NCI-H2227 (cell line): ENCODE results near the gene PBX3.
"Not testable (repeated sequence)": the region's sequence is repeated elsewhere in the genome, so short reads cannot be mapped to it uniquely, and the experiment has no call there.

ENCODE experiments used
- DNase-seq: peaks from one replicate; lab custom pipeline; 2025; ENCODE audit not compliant: unreplicated experiment; lab: John Stamatoyannopoulos, UW

Gene PBX3

DNA sequence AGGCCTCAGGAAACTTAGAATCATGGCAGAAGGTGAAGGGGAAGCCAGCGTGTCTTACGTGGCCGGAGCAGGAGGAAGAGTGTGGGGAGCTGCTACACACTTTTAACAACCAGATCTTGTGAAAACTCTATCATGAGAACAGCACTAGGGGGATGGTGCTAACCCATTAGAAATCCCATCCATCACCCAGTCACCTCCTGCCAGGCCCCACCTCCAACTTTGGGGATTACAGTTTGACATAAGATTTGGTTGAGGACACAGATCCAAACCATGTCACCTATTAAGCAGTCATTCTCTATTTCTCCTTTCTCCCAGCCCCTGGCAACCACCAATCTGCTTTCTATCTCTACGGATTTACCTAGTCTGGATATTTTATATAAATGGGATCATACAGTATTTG lies 26.9 kb downstream of the PBX3 start:
- no peak for DNase-seq

GRCh38 chr9:125776789-125777188 lies 29.6 kb downstream of the PBX3 start:
- not testable (repeated sequence) for DNase-seq

DNA sequence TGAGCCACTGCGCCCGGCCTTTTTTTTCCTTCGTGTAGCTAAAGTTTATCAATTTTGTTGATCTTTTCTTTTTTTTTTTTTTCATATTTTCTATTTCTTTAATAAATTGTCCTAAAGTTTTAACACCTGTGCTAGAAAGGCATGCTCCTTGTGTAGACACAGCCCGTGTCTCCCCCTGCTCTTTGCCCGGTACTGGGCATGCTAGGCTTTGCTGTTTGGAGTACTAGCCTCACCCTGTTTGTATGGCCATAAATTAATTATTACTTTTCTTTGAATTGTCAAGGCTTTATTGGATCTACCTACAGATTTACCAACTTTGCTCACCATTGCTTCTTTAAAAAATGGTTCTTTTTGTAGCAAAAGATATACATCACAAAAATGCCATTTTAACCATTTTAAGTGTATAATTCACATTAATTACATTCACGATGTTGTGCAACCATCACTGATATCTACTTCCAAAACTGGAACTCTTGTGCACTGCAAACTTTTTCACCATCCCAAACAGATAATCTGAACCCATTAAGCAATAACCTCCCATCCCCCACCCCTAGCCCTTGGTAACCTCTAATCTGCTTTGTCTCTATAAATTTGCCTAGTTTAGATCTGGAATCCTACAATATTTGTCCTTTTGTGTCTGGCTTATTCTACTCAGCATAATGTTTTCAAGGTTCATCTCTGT lies 31.5 kb downstream of the PBX3 start:
- DNase-seq = not testable (repeated sequence)

DNA sequence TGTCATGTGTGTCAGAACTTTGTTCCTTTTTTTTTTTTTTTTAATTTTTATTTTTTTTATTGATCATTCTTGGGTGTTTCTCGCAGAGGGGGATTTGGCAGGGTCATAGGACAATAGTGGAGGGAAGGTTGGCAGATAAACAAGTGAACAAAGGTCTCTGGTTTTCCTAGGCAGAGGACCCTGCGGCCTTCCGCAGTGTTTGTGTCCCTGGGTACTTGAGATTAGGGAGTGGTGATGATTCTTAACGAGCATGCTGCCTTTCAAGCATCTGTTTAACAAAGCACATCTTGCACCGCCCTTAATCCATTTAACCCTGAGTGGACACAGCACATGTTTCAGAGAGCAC lies 32.0 kb downstream of the PBX3 start:
- DNase-seq = not testable (repeated sequence)

DNA sequence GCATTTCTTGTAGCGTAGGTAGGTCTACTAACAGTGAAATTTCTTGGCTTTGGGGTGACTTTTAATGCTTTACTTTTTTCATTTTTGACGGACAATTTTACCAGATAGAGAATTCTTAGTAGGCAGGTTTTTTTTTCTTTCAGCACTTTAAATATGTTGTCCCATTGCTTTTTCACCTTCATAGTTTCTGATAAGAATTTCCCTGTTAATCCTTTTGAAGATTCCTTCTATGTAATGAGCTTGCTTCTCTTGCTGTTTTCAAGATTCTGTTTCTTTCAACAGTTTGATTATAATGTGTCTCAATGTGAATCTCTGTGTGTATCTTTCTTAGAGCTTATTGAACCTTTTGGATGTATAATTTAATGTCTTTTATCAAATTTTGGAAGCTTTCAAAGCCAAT lies 35.5 kb downstream of the PBX3 start:
- no peak for DNase-seq

GRCh38 chr9:125784286-125785049 lies 37.3 kb downstream of the PBX3 start:
- no peak for DNase-seq

GRCh38 chr9:125785248-125785751 lies 38.1 kb downstream of the PBX3 start:
- no peak for DNase-seq

DNA sequence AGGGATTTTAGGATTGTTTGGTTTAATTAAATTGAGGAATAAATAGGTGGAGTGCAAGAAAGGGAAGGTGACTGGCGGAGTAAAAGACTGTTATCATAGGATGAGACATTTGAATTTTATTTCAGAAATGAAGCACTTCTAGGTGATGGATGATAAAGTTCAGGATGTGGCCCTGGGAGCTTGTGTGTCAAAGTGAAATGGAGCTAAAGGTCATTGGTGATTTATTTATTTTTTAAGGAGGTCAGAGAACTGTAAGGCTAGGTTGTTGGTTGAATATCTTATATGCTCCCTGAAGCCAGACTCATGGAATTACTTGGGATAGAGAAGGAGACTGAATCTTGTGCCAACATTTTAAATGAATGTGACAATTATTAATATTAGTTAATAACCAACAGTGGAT lies 40.5 kb downstream of the PBX3 start:
- DNase-seq = no peak

- no peak for DNase-seq
These were observed 42.0 kb downstream of the PBX3 start for GRCh38 chr9:125789196-125789595.

GRCh38 chr9:125794708-125795107 lies 47.5 kb downstream of the PBX3 start:
- peak; percentile 22 for DNase-seq

GRCh38 chr9:125795970-125796596 lies 48.9 kb downstream of the PBX3 start:
- no peak for DNase-seq

- DNase-seq = no peak
These were observed 50.8 kb downstream of the PBX3 start for GRCh38 chr9:125797930-125798329.

DNA sequence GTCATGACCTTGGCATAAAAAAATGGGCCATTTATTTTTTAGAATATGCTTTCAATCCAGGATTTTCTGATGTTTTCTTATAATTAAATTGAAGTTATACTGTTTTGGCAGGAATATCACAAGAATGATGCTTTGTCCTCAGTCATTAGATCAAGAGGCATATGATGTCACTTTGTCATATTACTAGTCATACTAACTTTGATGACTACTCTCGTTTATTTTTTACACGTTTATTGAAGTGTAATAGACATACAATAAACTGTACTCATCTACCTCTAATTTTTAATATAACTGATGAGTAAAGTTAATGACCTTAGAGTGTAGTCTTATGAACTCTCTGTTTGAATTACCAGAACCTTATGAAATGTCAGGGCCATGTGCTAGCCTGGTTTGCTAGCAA lies 56.4 kb downstream of the PBX3 start:
- DNase-seq = no peak

GRCh38 chr9:125805057-125805456 lies 57.9 kb downstream of the PBX3 start:
- DNase-seq = no peak

GRCh38 chr9:125805586-125805985 lies 58.4 kb downstream of the PBX3 start:
- DNase-seq = no peak

GRCh38 chr9:125807079-125807478 lies 59.9 kb downstream of the PBX3 start:
- DNase-seq = no peak

GRCh38 chr9:125810161-125810560 lies 63.0 kb downstream of the PBX3 start:
- no peak for DNase-seq

- DNase-seq = no peak
These were observed 63.8 kb downstream of the PBX3 start for GRCh38 chr9:125811002-125811401.

DNA sequence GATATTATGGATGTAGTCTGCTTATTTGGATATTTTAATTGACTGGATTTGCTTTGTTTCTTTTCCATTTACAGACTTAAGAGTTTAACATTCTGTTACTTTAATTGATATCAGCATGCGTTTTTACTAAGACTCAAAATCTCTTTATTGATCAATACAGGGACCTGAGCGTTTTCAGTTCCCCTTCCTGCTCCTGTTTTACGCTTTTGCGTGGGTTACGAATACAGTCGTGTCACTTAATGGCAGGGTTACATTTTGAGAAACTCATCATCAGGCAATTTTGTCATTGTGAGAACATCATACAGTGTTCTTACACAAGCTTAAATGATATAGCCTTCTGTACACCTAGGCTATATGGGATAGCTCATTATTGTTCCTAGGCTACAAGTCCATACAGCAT lies 65.2 kb downstream of the PBX3 start:
- no peak for DNase-seq

DNA sequence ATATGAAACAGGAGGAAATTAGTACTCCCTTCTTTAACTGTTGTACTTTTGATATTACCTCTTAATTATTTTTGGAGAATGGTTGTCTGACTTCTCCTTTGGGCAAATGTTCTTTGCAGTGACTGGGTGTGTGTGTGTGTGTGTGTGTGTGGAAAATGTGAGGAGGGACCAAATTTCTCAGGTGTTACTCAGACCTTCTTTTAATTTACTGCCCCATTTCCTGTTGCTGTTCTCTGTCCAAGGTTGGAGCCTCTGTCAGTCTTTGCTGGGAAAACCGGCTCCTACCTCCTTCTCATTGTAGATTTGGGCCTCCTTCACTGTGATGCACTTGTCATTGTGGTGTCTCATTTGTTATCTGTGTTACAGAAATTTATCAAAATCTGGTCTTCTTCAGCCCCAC lies 68.4 kb downstream of the PBX3 start:
- no peak for DNase-seq

- no peak for DNase-seq
These were observed 69.1 kb downstream of the PBX3 start for GRCh38 chr9:125816321-125816720.
